ENCODE data around the gene RPL18. TPM values are rescaled to one million over a fixed set of nuclear protein-coding genes. Genes with fewer than 3 reads are reported as not detected.
A peak's percentile ranks its signal among the peaks of the same experiment; 100 is the strongest.
"Not testable (repeated sequence)": the region's sequence is repeated elsewhere in the genome, so short reads cannot be mapped to it uniquely, and the experiment has no call there.

Gene RPL18
- total RNA-seq, 1 donor from 2014 or later, result 530 TPM

GRCh38 chr19:48591021-48591420 lies 28.0 kb downstream of the RPL18 start:
- no peaks in the 10 kb centered on the region for H3K27me3 ChIP-seq (ENCODE audit: low read depth)
- H3K9me3 ChIP-seq (replicated peaks), result no peaks in the 10 kb centered on the region
- no peak for TF ChIP-seq CTCF (IDR thresholded peaks at IDR 0.05; ENCODE audit: borderline replicate concordance)
- no peak overlapping the region for H3K4me3 ChIP-seq
- no peak overlapping the region for H3K27ac ChIP-seq (replicated peaks)
- intact Hi-C loops (cut with micrococcal nuclease), result no loop called here
- peaks cover 10% of the 10 kb centered on the region for H3K4me1 ChIP-seq
- DNase-seq, result no peak
- no peaks in the 10 kb centered on the region for H3K36me3 ChIP-seq

- no peaks in the 10 kb centered on the region for H3K9me3 ChIP-seq (replicated peaks)
- peak overlapping the region; percentile 64 for H3K4me3 ChIP-seq
- DNase-seq, result peak; percentile 92
- intact Hi-C loops (cut with micrococcal nuclease), result no loop called here
- no peaks in the 10 kb centered on the region for H3K36me3 ChIP-seq
- TF ChIP-seq CTCF (IDR thresholded peaks at IDR 0.05; ENCODE audit: borderline replicate concordance), result peak; percentile 97
- peak overlapping the region; percentile 51 for H3K27ac ChIP-seq (replicated peaks)
- H3K4me1 ChIP-seq, result peaks cover 14% of the 10 kb centered on the region
- no peaks in the 10 kb centered on the region for H3K27me3 ChIP-seq (ENCODE audit: low read depth)
These were observed 30.1 kb downstream of the RPL18 start for GRCh38 chr19:48588670-48589401.

- Histone ChIP-seq H3K9me3 (replicated peaks) (no peaks in the 10 kb centered on the region), H3K27ac (replicated peaks) (no peak overlapping the region), H3K27me3 (ENCODE audit: low read depth) (no peaks in the 10 kb centered on the region), H3K36me3 (no peaks in the 10 kb centered on the region), H3K4me1 (peaks cover 18% of the 10 kb centered on the region), H3K4me3 (no peak overlapping the region)
- intact Hi-C loops (cut with micrococcal nuclease), result no loop called here
- TF ChIP-seq CTCF (IDR thresholded peaks at IDR 0.05; ENCODE audit: borderline replicate concordance), result no peak
- DNase-seq, result no peak
These were observed 31.6 kb downstream of the RPL18 start for GRCh38 chr19:48587387-48587786.

- no peak for TF ChIP-seq CTCF (IDR thresholded peaks at IDR 0.05; ENCODE audit: borderline replicate concordance)
- Histone ChIP-seq H3K4me3 (no peak overlapping the region), H3K27ac (replicated peaks) (no peak overlapping the region), H3K27me3 (ENCODE audit: low read depth) (no peaks in the 10 kb centered on the region), H3K9me3 (replicated peaks) (no peaks in the 10 kb centered on the region), H3K4me1 (peaks cover 7% of the 10 kb centered on the region), H3K36me3 (no peaks in the 10 kb centered on the region)
- intact Hi-C loops (cut with micrococcal nuclease), result loop anchor here (5.0 kb wide), 1 partner anchor 90 kb away; no protein-coding TSS in a partner anchor
- DNase-seq, result no peak
These were observed 36.8 kb downstream of the RPL18 start for GRCh38 chr19:48582168-48582567.

GRCh38 chr19:48578891-48579290 lies 40.1 kb downstream of the RPL18 start:
- Histone ChIP-seq H3K27me3 (ENCODE audit: low read depth) (no peaks in the 10 kb centered on the region), H3K4me1 (peaks cover 9% of the 10 kb centered on the region), H3K4me3 (no peak overlapping the region), H3K27ac (replicated peaks) (no peak overlapping the region), H3K9me3 (replicated peaks) (no peaks in the 10 kb centered on the region), H3K36me3 (no peaks in the 10 kb centered on the region)
- no peak for TF ChIP-seq CTCF (IDR thresholded peaks at IDR 0.05; ENCODE audit: borderline replicate concordance)
- intact Hi-C loops (cut with micrococcal nuclease), result no loop called here
- no peak for DNase-seq

GRCh38 chr19:48577908-48578307 lies 41.1 kb downstream of the RPL18 start:
- intact Hi-C loops (cut with micrococcal nuclease), result not testable (repeated sequence)

More at GRCh38 chr19:48577908-48578307, 41.1 kb downstream of the RPL18 start:
- H3K36me3 ChIP-seq; H3K9me3 ChIP-seq (replicated peaks); H3K4me1 ChIP-seq; H3K4me3 ChIP-seq; H3K27ac ChIP-seq (replicated peaks); H3K27me3 ChIP-seq (ENCODE audit: low read depth); DNase-seq: not testable (repeated sequence)

All from left ventricle myocardium inferior (tissue), 1 donor.